SHP77 (cell line): ENCODE measurements around the gene MYO1F.
"Not testable (repeated sequence)": the region's sequence is repeated elsewhere in the genome, so short reads cannot be mapped to it uniquely, and the experiment has no call there.

Experiments used
- DNase-seq, 2 experiments: peaks; one replicate each; lab custom pipeline; 2025; lab: John Stamatoyannopoulos, UW

Gene MYO1F

GRCh38 chr19:8600064-8600463 is 22.8 kb upstream of the MYO1F start:
- no peak for DNase-seq

DNA sequence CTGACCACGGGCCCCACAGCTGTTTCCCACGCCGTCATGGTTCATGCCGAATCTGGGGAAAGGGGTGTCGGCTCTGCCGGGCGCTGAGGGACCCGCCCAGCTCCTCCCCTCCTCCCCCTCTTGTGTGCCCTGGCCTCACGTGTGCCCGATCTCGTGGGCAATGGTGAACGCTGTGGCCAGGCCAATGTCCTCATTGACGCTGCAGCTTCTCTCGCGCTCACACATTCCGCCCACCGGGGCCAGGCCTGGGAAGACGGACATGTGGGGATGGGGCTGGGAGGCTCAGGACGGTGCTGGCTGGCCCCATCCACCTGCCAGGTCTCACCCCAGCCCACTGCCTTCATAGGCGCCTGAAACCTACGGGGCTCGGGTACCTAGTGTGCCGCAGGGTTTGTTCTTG is 18.9 kb upstream of the MYO1F start:
- DNase-seq: no peak

- no peak for DNase-seq
Measured at GRCh38 chr19:8595651-8596050, 18.4 kb upstream of the MYO1F start.

DNA sequence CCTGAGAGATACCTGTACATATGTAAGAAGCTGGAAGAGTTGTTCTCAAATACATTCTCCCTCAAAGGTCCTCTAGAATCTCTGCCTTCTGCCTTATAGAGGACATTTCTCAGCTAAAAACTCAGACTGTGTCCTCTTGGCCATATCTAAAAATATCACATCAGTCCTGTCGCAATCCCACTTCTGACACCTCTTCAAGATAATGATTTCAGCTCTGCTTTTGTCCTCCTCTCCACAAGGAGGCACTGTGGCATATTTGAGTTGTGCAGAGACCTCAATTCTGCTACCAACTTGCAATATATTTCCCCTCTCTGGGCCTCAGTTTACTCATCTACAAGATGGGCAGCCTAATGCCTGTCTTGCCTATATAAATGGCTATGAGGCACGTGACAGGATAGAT is 16.7 kb upstream of the MYO1F start:
- DNase-seq: no peak

- peak; percentile 48 to 51 for DNase-seq
Measured at GRCh38 chr19:8592231-8593009, 15.2 kb upstream of the MYO1F start.

- DNase-seq: no peak
Measured at GRCh38 chr19:8589177-8589714, 12.0 kb upstream of the MYO1F start.

DNA sequence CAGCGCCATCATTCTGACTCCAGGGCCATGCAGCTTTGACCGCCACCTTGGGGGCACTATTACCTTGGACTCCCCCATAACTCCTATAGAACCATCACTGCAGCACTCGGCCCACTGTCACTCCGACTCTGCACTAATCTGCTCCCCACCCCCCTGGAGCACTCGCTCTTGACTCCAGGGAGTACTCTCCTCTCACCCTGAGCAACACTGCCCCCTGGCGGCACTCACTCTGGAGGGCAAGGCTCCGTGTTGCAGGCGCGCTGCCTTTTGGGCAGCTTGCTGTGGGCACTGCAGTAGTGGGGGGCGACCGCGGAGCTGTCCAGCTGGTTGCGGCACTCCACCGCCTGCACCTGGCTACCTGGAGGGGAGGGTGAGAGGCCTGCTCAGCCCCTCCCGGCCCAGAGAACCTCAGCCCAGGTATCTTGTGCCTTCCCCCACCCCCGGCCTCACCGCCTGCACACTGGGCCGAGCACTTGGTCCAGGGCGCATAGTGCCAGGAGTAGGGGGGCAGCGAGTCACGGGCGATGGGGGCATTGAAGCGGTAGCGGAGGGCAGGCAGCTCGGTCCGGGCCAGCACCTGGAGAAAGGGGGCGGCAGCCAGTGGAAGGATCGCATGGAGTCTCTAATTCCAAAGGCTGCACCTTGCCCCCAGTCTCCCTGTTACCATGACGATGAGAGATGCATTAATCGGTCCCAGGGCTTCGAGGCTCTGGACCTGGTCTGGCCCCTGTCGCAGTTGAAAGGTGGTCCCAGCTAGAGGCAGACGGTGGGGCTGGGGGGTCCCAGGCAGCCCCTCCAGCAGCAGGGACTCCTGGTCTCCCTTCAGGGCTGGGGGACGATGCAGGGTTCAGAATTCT is 8.9 kb upstream of the MYO1F start:
- peak; percentile 20 to 49 for DNase-seq

GRCh38 chr19:8584965-8585893 is 8.0 kb upstream of the MYO1F start:
- DNase-seq: no peak

DNA sequence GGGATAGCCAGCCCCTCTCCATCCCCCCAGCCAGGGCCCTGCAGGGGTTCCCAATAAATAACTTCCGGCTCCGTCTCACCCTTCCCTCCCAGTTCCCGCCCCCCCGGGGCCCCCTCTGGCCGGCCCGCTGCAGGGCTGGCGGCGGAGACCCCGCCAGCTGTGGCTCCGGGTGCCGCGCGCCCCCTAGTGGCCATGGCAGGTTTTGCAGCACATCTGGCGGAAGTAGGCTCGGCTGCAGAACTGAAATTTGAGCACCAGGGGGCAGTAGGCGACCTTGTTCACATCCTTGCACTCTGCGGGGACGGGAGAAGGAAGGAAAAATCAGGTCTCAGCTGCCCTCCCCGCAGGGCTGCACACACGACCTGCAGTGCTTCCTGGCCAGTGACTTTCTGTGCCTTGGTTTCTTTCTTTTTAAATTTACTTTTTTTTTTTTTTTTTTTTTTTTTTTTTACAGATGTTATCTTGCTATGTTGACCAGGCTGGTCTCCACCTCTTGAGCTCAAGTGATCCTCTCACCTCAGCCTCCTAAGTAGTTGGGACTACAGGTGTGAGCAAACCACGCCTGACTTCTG is 3.6 kb upstream of the MYO1F start:
- DNase-seq: peak; percentile 68 to 76

GRCh38 chr19:8578642-8579265 is 1.5 kb upstream of the MYO1F start:
- DNase-seq: peak in 1 of 2 experiments; percentile 53

GRCh38 chr19:8577741-8578140 is 499 bp upstream of the MYO1F start:
- DNase-seq: no peak

DNA sequence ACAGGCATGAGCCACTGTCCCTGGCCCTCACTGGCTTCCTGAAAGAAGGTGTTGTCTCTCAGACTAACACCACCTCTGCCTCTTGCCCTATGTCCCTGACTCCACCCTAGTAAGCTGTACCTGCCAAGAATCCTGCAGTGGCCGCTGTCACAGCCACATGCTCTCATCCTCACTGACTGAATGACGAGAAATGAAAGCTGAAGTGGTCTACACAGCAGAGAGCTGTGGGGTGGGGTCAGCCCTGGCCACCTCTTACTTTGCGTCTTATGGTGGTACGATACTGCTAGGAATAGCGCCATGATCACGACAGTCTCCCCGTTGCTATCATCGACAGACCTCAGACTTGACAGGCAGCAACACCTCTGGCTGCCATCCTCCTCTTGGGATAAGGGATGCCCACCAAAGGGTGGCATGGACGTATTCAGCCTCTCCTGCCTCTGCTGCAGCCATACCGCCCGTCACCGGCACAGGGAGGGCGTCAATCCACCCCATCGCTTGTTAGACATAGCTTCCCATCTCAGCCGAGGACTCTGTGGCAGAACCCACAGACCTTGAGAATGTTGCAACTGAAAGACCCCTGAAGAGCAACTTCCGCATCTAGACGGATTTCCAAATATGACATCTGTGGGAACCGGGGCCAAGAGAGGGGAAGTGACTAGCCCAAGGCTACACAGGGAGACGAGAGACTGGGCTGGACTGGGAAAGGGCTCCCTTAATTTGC is 809 bp downstream of the MYO1F start:
- no peak for DNase-seq

- DNase-seq: no peak
Measured at GRCh38 chr19:8575467-8575997, 1.7 kb downstream of the MYO1F start.

DNA sequence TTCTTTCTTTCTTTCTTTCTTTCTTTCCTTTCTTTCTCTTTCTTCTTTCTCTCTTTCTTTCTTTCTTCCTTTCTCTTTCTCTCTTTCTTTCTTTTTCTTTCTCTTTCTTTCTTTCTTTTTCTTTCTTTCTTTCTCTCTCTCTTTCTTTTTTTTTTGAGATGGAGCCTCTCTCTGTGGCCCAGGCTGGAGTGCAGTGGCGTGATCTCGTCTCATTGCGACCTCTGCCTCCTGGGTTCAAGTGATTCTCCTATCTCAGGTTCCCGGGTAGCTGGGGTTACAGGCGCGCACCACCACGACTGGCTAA is 2.7 kb downstream of the MYO1F start:
- DNase-seq: not testable (repeated sequence)

DNA sequence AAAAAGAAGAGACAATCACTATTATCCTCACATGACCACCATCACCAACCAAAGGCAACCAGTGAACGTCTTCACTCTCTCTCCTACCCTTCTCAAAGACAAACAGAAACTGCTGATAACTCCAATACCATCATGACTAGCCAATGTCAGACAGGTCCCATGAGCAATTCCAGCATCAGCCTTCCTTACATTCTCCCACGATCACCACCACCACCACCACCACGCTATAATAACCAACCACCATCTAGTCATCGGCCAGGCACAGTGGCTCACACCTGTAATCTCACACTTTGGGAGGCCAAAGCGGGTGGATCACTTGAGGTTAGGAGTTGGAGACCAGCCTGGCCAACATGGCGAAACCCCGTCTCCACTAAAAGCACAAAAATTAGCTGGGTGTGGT is 3.9 kb downstream of the MYO1F start:
- DNase-seq: no peak

DNA sequence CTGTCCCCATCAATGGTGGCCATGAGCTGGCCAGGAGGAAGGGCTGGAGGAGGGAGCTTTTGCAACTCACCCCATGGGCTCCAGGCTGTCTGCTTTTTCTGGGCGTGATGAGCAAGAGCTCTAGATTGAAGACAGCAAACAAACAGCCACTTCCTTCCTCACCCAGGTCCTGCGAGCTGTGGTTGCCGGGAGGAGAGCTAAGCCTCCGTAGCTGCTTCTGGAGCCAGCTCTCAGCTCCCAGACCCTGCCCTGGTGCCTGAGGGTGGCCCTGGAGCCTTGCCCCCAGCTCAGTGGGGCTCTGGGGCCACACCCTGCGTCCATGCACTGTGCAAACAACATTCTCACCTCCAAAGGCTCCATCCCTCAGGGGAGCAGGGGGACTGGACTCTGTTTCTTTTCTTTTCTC is 6.2 kb downstream of the MYO1F start:
- no peak for DNase-seq

DNA sequence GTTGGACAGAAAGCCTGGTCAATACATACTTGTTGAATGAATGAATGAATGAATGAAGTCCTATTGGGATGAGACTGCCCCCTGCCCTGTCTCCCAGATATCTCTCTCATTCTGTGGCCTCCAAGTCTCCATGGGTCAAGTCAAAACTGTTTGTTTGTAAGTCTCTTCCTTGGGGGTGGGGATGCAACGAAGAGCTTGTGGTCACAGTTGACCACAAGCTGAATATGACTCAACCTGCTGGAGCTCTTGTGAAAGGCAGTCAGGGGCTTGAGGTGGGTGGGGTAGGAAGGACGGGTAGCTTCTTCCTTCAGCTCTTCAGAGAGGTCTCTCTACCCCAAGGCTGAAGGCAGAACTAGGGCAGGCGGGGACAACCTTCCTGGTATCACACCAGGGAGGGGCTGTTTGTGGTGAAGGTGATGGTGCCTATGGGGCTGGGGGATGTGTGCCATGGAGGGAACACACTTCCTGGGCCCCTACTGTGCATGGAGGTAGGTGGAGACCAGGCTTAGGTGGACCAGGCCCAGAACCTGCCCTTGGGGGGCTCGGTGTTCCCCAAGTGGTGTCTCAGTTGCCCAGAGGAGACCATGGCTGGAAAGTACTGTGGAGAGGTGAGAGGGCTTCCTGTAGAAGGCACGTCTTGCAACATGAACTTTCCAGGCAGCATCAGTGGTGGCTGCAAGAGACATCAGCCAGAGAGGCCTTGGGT is 8.0 kb downstream of the MYO1F start:
- DNase-seq: no peak

- DNase-seq: no peak
Measured at GRCh38 chr19:8567522-8568172, 9.6 kb downstream of the MYO1F start.

DNA sequence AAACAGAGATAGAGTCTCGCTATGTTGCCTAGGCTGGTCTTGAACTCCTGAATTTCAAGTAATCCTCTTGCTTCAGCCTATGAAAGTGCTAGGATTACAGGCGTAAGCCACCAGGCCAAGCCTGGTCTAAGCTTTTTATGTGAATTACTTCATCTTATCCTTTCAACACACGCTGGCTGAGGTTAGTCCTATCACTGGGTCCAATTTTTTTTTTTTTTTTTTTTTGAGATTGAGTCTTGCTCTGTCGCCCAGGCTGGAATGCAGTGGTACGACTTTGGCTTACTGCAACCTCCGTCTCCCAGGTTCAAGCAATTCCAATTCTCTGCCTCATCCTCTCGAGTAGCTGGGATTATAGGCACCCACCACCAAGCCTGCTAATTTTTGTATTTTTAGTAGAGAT is 10.4 kb downstream of the MYO1F start:
- no peak for DNase-seq
